Dermis lymphatic vessel endothelial cell (primary cell): ENCODE measurements around the gene PPP1R11. TPM values are rescaled to one million over a fixed set of nuclear protein-coding genes. Genes with fewer than 3 reads are reported as not detected.

Experiments used
- total RNA-seq: library from RNA; depleted of rRNA; stranded (reverse); fragments of >200 nt; gene quantifications from 2 replicates; pipeline ENCODE4 v1.2.1, GENCODE V29; 2014

The PPP1R11 gene, protein sequence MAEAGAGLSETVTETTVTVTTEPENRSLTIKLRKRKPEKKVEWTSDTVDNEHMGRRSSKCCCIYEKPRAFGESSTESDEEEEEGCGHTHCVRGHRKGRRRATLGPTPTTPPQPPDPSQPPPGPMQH
- 11.1 and 12.6 TPM in 2 replicates for total RNA-seq

DNA sequence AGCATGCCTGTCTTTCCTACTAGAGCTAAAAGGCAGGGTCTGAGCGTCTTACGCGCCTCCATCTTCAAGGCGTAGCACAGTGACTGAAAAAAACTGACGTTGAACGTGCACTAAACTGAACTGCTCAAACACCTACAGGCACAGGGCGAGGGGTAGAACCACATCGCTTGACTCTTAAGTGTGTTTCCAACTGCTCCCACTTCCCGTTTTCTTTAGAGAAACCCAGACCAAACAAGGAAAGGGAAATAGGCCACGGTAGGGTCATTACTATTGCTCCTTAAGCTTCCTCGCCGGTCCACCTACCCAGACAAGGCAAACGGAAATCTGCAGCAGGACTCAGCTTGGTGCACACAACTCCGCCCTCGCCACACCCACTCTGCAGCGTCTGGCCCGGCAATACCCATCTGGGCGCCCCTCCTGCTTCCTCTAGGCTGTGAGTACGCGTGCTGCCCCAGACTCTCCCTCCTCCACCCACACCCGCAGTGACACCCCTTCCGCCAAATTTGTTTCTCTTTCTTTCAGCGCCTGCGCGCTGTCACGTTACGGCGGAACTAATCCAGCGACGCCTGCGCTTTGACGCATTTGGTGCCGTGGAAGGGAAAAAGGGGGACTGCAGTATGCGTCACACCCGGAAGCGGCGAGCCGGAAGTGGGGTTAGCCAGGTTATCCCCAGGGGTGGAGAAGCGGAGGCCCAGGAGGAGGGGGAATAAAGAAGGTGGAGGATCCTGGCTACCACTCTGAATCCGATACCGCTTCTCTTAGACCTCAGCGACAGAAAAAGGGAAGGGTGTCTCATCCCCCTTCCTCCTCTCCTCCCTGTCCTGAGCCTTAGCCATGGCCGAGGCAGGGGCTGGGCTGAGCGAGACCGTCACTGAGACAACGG lies at the start of gene PPP1R11:
Gene PPP1R11 (plus strand): TSS at position 622 of the 883 bp plus-strand sequence. CDS start 213 bp downstream, at position 835.

DNA sequence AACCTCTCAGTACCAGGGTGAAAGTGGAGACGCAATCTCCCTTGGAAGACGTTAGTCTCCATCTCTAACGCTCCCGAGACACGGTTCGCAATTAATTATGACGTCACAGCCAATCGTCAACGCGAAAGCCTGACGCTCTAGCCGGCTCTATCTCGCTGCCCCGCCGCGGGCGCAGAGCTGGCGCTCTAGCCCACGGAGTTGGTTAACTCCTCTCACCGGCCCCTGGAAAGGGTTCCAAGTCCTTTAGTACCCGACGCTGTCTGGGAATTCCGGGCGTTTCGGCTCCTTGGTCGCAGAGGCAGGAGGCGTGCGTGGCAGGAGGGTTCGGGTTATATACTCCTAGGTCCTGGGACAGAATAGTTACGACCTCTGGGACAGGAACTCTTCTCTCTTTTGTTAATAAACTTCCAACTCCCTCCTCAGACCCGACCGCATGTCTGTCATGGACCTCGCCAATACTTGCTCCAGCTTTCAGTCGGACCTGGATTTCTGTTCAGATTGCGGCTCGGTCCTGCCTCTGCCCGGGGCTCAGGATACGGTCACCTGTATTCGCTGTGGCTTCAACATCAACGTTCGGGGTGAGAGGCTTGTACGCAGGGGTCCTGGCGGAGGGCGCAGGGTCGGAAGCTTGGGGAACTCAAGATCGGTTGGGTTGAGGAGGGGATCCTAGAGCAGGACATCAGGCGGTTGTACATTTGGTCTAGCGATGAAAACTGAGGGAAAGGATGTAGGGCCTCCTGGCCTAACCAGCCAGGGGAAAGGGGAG lies 5.7 kb upstream of the PPP1R11 start, which contains the start of gene POLR1H:
Gene POLR1H (plus strand): TSS at position 174 of the 766 bp plus-strand sequence. CDS start 260 bp downstream, at position 434.

DNA sequence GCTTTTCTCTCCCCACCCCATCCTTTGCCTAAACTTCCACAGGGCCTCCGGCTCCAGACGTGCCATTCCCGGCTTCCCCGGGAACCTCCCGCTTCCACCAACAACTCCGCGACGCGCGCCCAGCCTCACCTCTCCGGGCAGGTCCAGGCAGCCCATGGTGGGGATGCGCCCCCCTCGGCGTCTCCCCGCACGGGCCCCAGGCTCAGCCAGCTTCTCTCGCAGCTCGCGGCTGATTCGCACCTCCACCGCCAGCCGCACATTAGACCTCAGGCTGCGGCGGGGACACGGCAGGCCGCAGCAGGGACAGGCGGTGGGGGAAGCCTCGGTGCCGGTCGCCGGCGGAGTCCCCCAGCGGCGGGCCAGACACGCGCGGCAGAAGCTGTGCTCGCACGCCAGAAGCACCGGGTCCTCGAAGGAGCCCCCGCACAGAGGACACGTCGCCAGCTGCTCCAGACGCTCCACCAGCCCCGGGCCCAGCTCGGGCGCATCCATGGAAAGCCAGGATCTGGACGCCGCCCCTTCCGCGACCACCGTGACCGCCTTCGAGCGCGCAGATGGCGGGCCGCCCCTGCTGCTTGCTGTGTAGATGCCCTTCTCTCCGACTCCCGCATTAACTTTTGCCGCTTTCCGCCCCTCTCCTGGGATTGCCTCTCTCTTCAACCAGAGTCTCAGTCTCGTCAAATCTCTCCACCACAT lies 8.2 kb downstream of the PPP1R11 start, which contains the start of gene RNF39:
Gene RNF39 (minus strand): TSS at position 676 of the 696 bp plus-strand sequence. CDS start 184 bp downstream, at position 492.

DNA sequence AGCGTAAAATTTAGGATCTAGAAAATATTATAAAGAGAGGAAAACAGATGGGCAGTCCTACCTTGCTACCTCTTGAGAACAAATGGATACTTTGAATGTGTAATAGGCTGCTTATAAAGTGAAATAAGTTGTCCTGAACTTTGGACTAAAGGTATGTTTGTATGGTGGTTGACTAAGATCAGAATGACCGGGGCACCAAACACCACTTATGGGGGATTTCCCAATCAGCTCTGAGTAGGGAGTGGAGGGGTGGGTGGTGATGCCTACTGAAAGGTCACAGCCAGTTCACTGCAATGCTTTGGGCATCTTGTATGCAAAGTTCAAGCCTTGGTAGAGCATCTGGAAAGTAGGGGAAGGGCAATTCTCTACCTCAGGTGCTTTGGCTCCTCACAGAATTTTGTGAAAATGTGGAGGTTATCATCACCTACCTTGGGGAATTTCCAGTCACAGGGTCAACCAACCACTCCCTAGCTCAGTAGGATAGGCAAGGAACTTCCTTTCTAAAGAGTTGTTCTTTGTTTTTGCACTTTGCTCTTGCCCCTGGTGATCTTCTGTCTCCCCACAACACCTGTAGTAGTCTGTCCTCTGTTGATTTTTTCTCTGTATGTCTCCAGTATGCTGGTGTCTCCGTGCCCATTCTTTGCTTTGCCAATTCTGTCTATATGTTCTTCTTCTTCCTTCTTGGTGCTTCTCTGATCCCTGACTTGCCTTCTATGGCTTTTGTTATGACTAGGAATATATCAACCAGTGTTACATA lies 46.2 kb downstream of the PPP1R11 start, which contains the start of gene TRIM31:
Gene TRIM31 (minus strand): TSS at position 88 of the 757 bp plus-strand sequence. CDS start 285 bp downstream, outside the sequence.

Other genes with a start within 250 kb of the PPP1R11 start
- not detected in 2 replicates for gene HLA-G, start 239.4 kb upstream of the PPP1R11 start, total RNA-seq
- 592 and 1,002 TPM in 2 replicates for gene HLA-A, start 124.7 kb upstream of the PPP1R11 start, total RNA-seq
- 25.9 and 45.5 TPM in 2 replicates for gene POLR1H, start 5.9 kb upstream of the PPP1R11 start, total RNA-seq
- under 0.01 TPM in 1 of 2 replicates, not detected in the other for gene RNF39, start 8.6 kb downstream of the PPP1R11 start, total RNA-seq
- gene TRIM31, start 45.9 kb downstream of the PPP1R11 start, total RNA-seq, result not detected in 2 replicates
- not detected in 2 replicates for gene TRIM40, start 68.9 kb downstream of the PPP1R11 start, total RNA-seq
- gene TRIM10, start 94.0 kb downstream of the PPP1R11 start, total RNA-seq, result not detected in 2 replicates
- gene TRIM15, start 96.3 kb downstream of the PPP1R11 start, total RNA-seq, result not detected in 2 replicates
- gene TRIM26, start 146.2 kb downstream of the PPP1R11 start, total RNA-seq, result 24.2 and 26.7 TPM in 2 replicates